Measurements from ENCODE around the gene PDE3A. TPM values are rescaled to one million over a fixed set of nuclear protein-coding genes. Genes with fewer than 3 reads are reported as not detected.

The PDE3A gene
- total and polyA plus RNA-seq, 2 donors = 1.1 to 2.2 TPM

DNA sequence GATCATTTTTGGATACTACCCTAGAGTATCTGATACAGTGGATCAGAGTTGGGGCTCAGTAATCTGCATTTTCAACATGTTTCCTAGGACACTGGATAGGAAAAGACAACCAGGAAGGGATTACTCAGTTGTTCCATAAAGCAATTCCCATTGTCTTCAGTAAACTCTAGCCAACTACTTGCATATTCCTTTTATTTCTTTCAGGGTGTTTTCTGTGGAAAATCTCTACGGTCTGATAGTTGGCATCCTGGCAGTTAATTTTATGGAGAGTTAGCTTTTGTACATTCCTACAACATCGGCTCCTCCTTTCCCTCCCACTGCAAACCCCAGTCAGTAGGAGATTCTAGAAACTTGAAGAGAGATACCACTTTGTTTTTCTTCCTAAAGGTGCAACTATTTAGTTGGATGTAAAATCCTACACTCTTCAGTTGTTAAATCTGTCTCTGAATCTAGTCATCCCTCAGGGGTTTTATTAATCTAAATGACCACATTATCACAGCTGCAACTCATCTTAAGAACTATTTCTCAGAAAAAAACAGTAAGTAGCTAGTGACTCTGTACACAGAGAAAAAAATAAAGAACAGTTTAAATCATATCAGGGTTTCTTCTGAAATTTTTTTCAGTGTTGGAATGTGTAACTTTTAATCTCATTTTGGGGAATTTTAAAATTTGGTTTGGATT is 103.9 kb downstream of the PDE3A start:
- no peak overlapping the region for H3K27ac ChIP-seq (ENCODE audit: low read depth in 1 of 2, low read length in 1 of 2)
- WGBS = 97% methylated on average over 2 of the region's 2 CpGs

GRCh38 chr12:20473133-20473532 is 104.8 kb downstream of the PDE3A start:
- WGBS = 95% methylated on average over 5 of the region's 5 CpGs
- Histone ChIP-seq H3K4me1 (ENCODE audit: control insufficient read depth in 2 of 2, insufficient read depth in 2 of 2, low read length in 2 of 2) (no peaks in the 10 kb centered on the region), H3K27ac (ENCODE audit: low read depth in 1 of 2, low read length in 1 of 2) (no peak overlapping the region), H3K36me3 (ENCODE audit: control insufficient read depth in 2 of 2, insufficient read depth in 2 of 2, low read length in 1 of 2) (no peaks in the 10 kb centered on the region), H3K4me3 (ENCODE audit: low read length in 2 of 2) (no peak overlapping the region), H3K27me3 (ENCODE audit: control insufficient read depth in 2 of 2, insufficient read depth in 1 of 2, low read length in 1 of 2) (no peaks in the 10 kb centered on the region), H3K9me3 (ENCODE audit: control insufficient read depth in 2 of 2, insufficient read depth in 1 of 2, low read length in 1 of 2) (no peaks in the 10 kb centered on the region)
- DNase-seq (ENCODE audit: low read depth in 6 of 9, low spot score in 9 of 9) = no peak

More for the DNA sequence above, 103.9 kb downstream of the PDE3A start:
- Histone ChIP-seq H3K4me3 (ENCODE audit: low read length in 2 of 2) (no peak overlapping the region), H3K4me1 (ENCODE audit: control insufficient read depth in 2 of 2, insufficient read depth in 2 of 2, low read length in 2 of 2) (no peaks in the 10 kb centered on the region), H3K36me3 (ENCODE audit: control insufficient read depth in 2 of 2, insufficient read depth in 2 of 2, low read length in 1 of 2) (no peaks in the 10 kb centered on the region), H3K9me3 (ENCODE audit: control insufficient read depth in 2 of 2, insufficient read depth in 1 of 2, low read length in 1 of 2) (no peaks in the 10 kb centered on the region), H3K27me3 (ENCODE audit: control insufficient read depth in 2 of 2, insufficient read depth in 1 of 2, low read length in 1 of 2) (no peaks in the 10 kb centered on the region)
- no peak for DNase-seq (ENCODE audit: low read depth in 6 of 9, low spot score in 9 of 9)

- Histone ChIP-seq H3K4me3 (ENCODE audit: low read length in 2 of 2) (no peak overlapping the region), H3K9me3 (ENCODE audit: control insufficient read depth in 2 of 2, insufficient read depth in 1 of 2, low read length in 1 of 2) (no peaks in the 10 kb centered on the region), H3K4me1 (ENCODE audit: control insufficient read depth in 2 of 2, insufficient read depth in 2 of 2, low read length in 2 of 2) (no peaks in the 10 kb centered on the region), H3K36me3 (ENCODE audit: control insufficient read depth in 2 of 2, insufficient read depth in 2 of 2, low read length in 1 of 2) (no peaks in the 10 kb centered on the region), H3K27ac (ENCODE audit: low read depth in 1 of 2, low read length in 1 of 2) (no peak overlapping the region), H3K27me3 (ENCODE audit: control insufficient read depth in 2 of 2, insufficient read depth in 1 of 2, low read length in 1 of 2) (no peaks in the 10 kb centered on the region)
- no peak for DNase-seq (ENCODE audit: low read depth in 6 of 9, low spot score in 9 of 9)
- 95% methylated on average over 6 of the region's 6 CpGs for WGBS
Measured at GRCh38 chr12:20474016-20474415, 105.7 kb downstream of the PDE3A start.

DNA sequence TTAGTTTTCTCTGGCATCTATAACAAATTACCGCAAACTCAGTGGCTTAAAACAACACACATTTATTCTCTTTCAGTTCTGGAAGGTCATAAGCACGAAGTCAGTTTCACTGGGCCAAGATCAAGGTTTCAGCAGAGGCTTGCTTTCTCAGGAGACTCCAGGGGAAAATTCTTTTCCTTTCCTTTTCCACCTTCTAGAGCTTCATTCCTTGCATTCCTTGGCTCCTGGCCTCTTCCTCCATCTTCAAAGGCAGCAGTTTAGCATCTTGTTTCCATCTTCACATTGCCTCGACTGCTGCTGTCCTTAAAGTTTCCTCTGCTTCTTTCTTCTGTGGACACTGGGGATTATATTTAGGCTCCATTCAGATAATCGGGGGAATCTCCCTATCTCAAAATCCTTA is 106.1 kb downstream of the PDE3A start:
- Histone ChIP-seq H3K27me3 (ENCODE audit: control insufficient read depth in 2 of 2, insufficient read depth in 1 of 2, low read length in 1 of 2) (no peaks in the 10 kb centered on the region), H3K36me3 (ENCODE audit: control insufficient read depth in 2 of 2, insufficient read depth in 2 of 2, low read length in 1 of 2) (no peaks in the 10 kb centered on the region), H3K27ac (ENCODE audit: low read depth in 1 of 2, low read length in 1 of 2) (no peak overlapping the region), H3K4me3 (ENCODE audit: low read length in 2 of 2) (no peak overlapping the region), H3K4me1 (ENCODE audit: control insufficient read depth in 2 of 2, insufficient read depth in 2 of 2, low read length in 2 of 2) (no peaks in the 10 kb centered on the region), H3K9me3 (ENCODE audit: control insufficient read depth in 2 of 2, insufficient read depth in 1 of 2, low read length in 1 of 2) (no peaks in the 10 kb centered on the region)
- WGBS = 94% methylated on average over 4 of the region's 4 CpGs
- no peak for DNase-seq (ENCODE audit: low read depth in 6 of 9, low spot score in 9 of 9)

DNA sequence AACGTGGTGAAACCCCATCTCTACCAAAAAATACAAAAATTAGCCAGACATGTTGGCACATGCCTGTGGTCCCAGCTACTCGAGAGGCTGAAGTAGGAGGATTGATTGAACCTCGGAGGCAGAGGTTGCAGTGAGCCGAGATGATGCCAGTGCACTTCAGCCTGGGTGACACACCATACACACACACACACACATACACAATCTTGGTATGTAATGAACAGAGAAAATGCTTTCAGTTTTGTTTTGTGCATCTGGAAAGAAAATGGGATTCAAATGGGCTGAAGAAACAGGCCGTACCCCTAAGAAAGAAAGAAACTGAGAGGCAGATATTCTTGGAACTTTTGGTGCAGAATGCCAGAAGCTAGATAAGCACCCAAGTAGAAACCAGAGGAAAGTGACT is 107.2 kb downstream of the PDE3A start:
- Histone ChIP-seq H3K4me1 (ENCODE audit: control insufficient read depth in 2 of 2, insufficient read depth in 2 of 2, low read length in 2 of 2) (no peaks in the 10 kb centered on the region), H3K9me3 (ENCODE audit: control insufficient read depth in 2 of 2, insufficient read depth in 1 of 2, low read length in 1 of 2) (no peaks in the 10 kb centered on the region), H3K27ac (ENCODE audit: low read depth in 1 of 2, low read length in 1 of 2) (no peak overlapping the region), H3K4me3 (ENCODE audit: low read length in 2 of 2) (no peak overlapping the region), H3K27me3 (ENCODE audit: control insufficient read depth in 2 of 2, insufficient read depth in 1 of 2, low read length in 1 of 2) (no peaks in the 10 kb centered on the region), H3K36me3 (ENCODE audit: control insufficient read depth in 2 of 2, insufficient read depth in 2 of 2, low read length in 1 of 2) (no peaks in the 10 kb centered on the region)
- 92% methylated on average over 5 of the region's 5 CpGs for WGBS
- no peak for DNase-seq (ENCODE audit: low read depth in 6 of 9, low spot score in 9 of 9)

- no peak overlapping the region for H3K4me3 ChIP-seq (ENCODE audit: low read length in 2 of 2)
- DNase-seq (ENCODE audit: low read depth in 6 of 9, low spot score in 9 of 9) = no peak
- WGBS = 92% methylated on average over 2 of the region's 2 CpGs
- no peaks in the 10 kb centered on the region for H3K9me3 ChIP-seq (ENCODE audit: control insufficient read depth in 2 of 2, insufficient read depth in 1 of 2, low read length in 1 of 2)
- no peaks in the 10 kb centered on the region for H3K27me3 ChIP-seq (ENCODE audit: control insufficient read depth in 2 of 2, insufficient read depth in 1 of 2, low read length in 1 of 2)
- H3K4me1 ChIP-seq (ENCODE audit: control insufficient read depth in 2 of 2, insufficient read depth in 2 of 2, low read length in 2 of 2) = no peaks in the 10 kb centered on the region
- H3K36me3 ChIP-seq (ENCODE audit: control insufficient read depth in 2 of 2, insufficient read depth in 2 of 2, low read length in 1 of 2) = no peaks in the 10 kb centered on the region
- H3K27ac ChIP-seq (ENCODE audit: low read depth in 1 of 2, low read length in 1 of 2) = no peak overlapping the region
Measured at GRCh38 chr12:20476551-20476950, 108.2 kb downstream of the PDE3A start.

GRCh38 chr12:20477255-20477654 is 108.9 kb downstream of the PDE3A start:
- no peaks in the 10 kb centered on the region for H3K27me3 ChIP-seq (ENCODE audit: control insufficient read depth in 2 of 2, insufficient read depth in 1 of 2, low read length in 1 of 2)
- 94% methylated on average over 5 of the region's 5 CpGs for WGBS
- H3K9me3 ChIP-seq (ENCODE audit: control insufficient read depth in 2 of 2, insufficient read depth in 1 of 2, low read length in 1 of 2) = no peaks in the 10 kb centered on the region
- no peak overlapping the region for H3K27ac ChIP-seq (ENCODE audit: low read depth in 1 of 2, low read length in 1 of 2)
- no peaks in the 10 kb centered on the region for H3K36me3 ChIP-seq (ENCODE audit: control insufficient read depth in 2 of 2, insufficient read depth in 2 of 2, low read length in 1 of 2)
- no peak for DNase-seq (ENCODE audit: low read depth in 6 of 9, low spot score in 9 of 9)
- H3K4me3 ChIP-seq (ENCODE audit: low read length in 2 of 2) = no peak overlapping the region
- no peaks in the 10 kb centered on the region for H3K4me1 ChIP-seq (ENCODE audit: control insufficient read depth in 2 of 2, insufficient read depth in 2 of 2, low read length in 2 of 2)

- DNase-seq (ENCODE audit: low read depth in 6 of 9, low spot score in 9 of 9) = no peak
- WGBS = 94% methylated on average over 4 of the region's 4 CpGs
- no peaks in the 10 kb centered on the region for H3K4me1 ChIP-seq (ENCODE audit: control insufficient read depth in 2 of 2, insufficient read depth in 2 of 2, low read length in 2 of 2)
- no peaks in the 10 kb centered on the region for H3K36me3 ChIP-seq (ENCODE audit: control insufficient read depth in 2 of 2, insufficient read depth in 2 of 2, low read length in 1 of 2)
- H3K4me3 ChIP-seq (ENCODE audit: low read length in 2 of 2) = no peak overlapping the region
- no peaks in the 10 kb centered on the region for H3K27me3 ChIP-seq (ENCODE audit: control insufficient read depth in 2 of 2, insufficient read depth in 1 of 2, low read length in 1 of 2)
- H3K9me3 ChIP-seq (ENCODE audit: control insufficient read depth in 2 of 2, insufficient read depth in 1 of 2, low read length in 1 of 2) = no peaks in the 10 kb centered on the region
- no peak overlapping the region for H3K27ac ChIP-seq (ENCODE audit: low read depth in 1 of 2, low read length in 1 of 2)
Measured at GRCh38 chr12:20477672-20478071, 109.3 kb downstream of the PDE3A start.

- H3K4me3 ChIP-seq (ENCODE audit: low read length in 2 of 2) = no peak overlapping the region
- H3K9me3 ChIP-seq (ENCODE audit: control insufficient read depth in 2 of 2, insufficient read depth in 1 of 2, low read length in 1 of 2) = no peaks in the 10 kb centered on the region
- H3K4me1 ChIP-seq (ENCODE audit: control insufficient read depth in 2 of 2, insufficient read depth in 2 of 2, low read length in 2 of 2) = no peaks in the 10 kb centered on the region
- no peak for DNase-seq (ENCODE audit: low read depth in 6 of 9, low spot score in 9 of 9)
- H3K27me3 ChIP-seq (ENCODE audit: control insufficient read depth in 2 of 2, insufficient read depth in 1 of 2, low read length in 1 of 2) = no peaks in the 10 kb centered on the region
- no peak overlapping the region for H3K27ac ChIP-seq (ENCODE audit: low read depth in 1 of 2, low read length in 1 of 2)
- H3K36me3 ChIP-seq (ENCODE audit: control insufficient read depth in 2 of 2, insufficient read depth in 2 of 2, low read length in 1 of 2) = no peaks in the 10 kb centered on the region
- WGBS = 96% methylated on average over 2 of the region's 2 CpGs
Measured at GRCh38 chr12:20482491-20483054, 114.2 kb downstream of the PDE3A start.

Measured in thymus (tissue), 11 donors.